HEK293T (cell line): ENCODE data around the gene VASH1.

Experiments used
- BHLHE40 ChIP-seq: fragments of 450-650 bp; IDR thresholded peaks from 2 replicates; pipeline ENCODE4 v1.6.1; 2016; ENCODE audit warnings: mild to moderate bottlenecking, moderate library complexity, borderline replicate concordance
- CTBP1 ChIP-seq: fragments of 450-650 bp; IDR thresholded peaks from 2 replicates; pipeline ENCODE4 v1.6.1; 2016; ENCODE audit warnings: borderline replicate concordance
- ELF4 ChIP-seq: fragments of 450-650 bp; IDR thresholded peaks from 2 replicates; pipeline ENCODE4 v1.6.1; 2017; ENCODE audit warnings: antibody characterized with exemption
- FOXA1 ChIP-seq: fragments of 450-650 bp; IDR thresholded peaks from 2 replicates; pipeline ENCODE4 v1.6.1; 2016; ENCODE audit warnings: mild to moderate bottlenecking
- FOXK2 ChIP-seq: fragments of 450-650 bp; IDR thresholded peaks from 2 replicates; pipeline ENCODE4 v1.6.1; 2016; ENCODE audit warnings: mild to moderate bottlenecking
- FOXM1 ChIP-seq: fragments of 450-650 bp; IDR thresholded peaks from 2 replicates; pipeline ENCODE4 v1.6.1; 2017; ENCODE audit warnings: mild to moderate bottlenecking, borderline replicate concordance
- L3MBTL2 ChIP-seq: fragments of 450-650 bp; conservative IDR thresholded peaks from 2 replicates; pipeline ENCODE4 v1.6.1; 2016; ENCODE audit warnings: mild to moderate bottlenecking
- NFRKB ChIP-seq: fragments of 450-650 bp; IDR thresholded peaks from 2 replicates; pipeline ENCODE4 v1.6.1; 2016; ENCODE audit warnings: mild to moderate bottlenecking, moderate library complexity
- SP1 ChIP-seq: fragments of 450-650 bp; IDR thresholded peaks from 2 replicates; pipeline ENCODE4 v1.6.1; 2017
- SUZ12 ChIP-seq: fragments of 450-650 bp; IDR thresholded peaks from 2 replicates; pipeline ENCODE4 v1.6.1; 2016; ENCODE audit warnings: mild to moderate bottlenecking
- TARDBP ChIP-seq: fragments of 450-650 bp; IDR thresholded peaks from 2 replicates; pipeline ENCODE4 v1.6.1; 2016
- ZNF384 ChIP-seq: fragments of 450-650 bp; IDR thresholded peaks from 2 replicates; pipeline ENCODE4 v1.6.1; 2016

- no peak for TF ChIP-seq SP1
- TF ChIP-seq NFRKB = no peak
- no peak for TF ChIP-seq BHLHE40
- no peak for TF ChIP-seq SUZ12
- no peak for TF ChIP-seq CTBP1
- no peak for TF ChIP-seq TARDBP
- no peak for TF ChIP-seq ELF4
- no peak for TF ChIP-seq FOXM1
- no peak for TF ChIP-seq FOXK2
- no peak for TF ChIP-seq ZNF384
- TF ChIP-seq FOXA1 = no peak
- no peak for TF ChIP-seq L3MBTL2
Measured at GRCh38 chr14:76784881-76785280, 23.6 kb downstream of the VASH1 start.
